Measurements from ENCODE around the gene NCOA3. TPM values are rescaled to one million over a fixed set of nuclear protein-coding genes. Genes with fewer than 3 reads are reported as not detected.

The NCOA3 gene
- total and polyA plus RNA-seq, 10 of the 15 experiments (the other 5 are each of a cell fraction or from before 2014, with no cell fraction given) = 16.9 to 96.2 (median 73.6) TPM

DNA sequence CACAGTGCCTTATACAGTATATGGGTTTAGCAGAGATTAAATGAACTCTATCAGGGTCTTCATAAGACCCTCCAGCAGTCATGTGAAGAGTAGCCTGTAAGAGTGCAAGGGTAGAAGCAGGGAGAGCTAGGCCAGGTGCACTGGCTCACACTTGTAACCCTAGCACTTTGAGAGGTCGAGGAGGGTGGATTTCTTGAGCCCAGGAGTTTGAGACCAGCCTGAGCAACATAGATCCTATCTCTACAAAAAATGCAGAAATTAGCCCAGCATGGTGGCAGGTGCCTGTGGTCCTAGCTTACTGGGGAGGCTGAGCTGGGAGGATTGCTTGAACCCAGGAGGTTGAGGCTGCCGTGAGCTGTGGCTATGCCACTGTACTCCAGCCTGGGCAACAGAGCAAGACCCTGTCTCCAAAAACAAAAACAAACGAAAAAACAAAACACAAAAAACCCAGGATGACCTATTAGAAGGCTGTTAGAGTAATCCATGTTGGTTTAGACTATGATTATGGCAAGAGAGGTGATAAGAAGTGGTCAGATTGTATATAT is 31.9 kb downstream of the NCOA3 start:
- ChIA-PET POLR2A (no interaction called here), RAD21 (ENCODE audit: unreplicated experiment) (no interaction called here), SMC1A (ENCODE audit: uncharacterized antibody, unreplicated experiment) (interaction anchor here (1.4 kb wide), 1 partner anchor 25 kb away, joined by 3 read pairs; no protein-coding TSS in a partner anchor), CTCF (no interaction called here)
- no peak overlapping the region for H2AFZ ChIP-seq (ENCODE audit: control insufficient read depth, low read depth, low read length)
- no peaks in the 10 kb centered on the region for H3K9me3 ChIP-seq (replicated peaks; ENCODE audit: control insufficient read depth, insufficient read depth, low read length)
- intact Hi-C loops (cut with micrococcal nuclease; ENCODE audit: unreplicated experiment) (no loop called here), in situ Hi-C loops (cut with MboI) (no loop called here)
- no peaks in the 10 kb centered on the region for H3K27me3 ChIP-seq (replicated peaks in 1 of 2; ENCODE audit: control insufficient read depth in 2 of 2, insufficient read depth in 2 of 2, low read length in 1 of 2)
- no TSS peak for BruUV-seq (replicated peaks)
- ATAC-seq = no peak
- FAIRE-seq = no peak
- no peak overlapping the region for H3K4me3 ChIP-seq
- H3K4me1 ChIP-seq (ENCODE audit: control insufficient read depth, insufficient read depth, low read length) = peaks cover 20% of the 10 kb centered on the region
- DNase-seq (ENCODE audit: low read depth, low spot score) = no peak
- H4K20me1 ChIP-seq (ENCODE audit: control insufficient read depth, insufficient read depth) = no peaks in the 10 kb centered on the region
- no peak overlapping the region for H3K27ac ChIP-seq (ENCODE audit: control insufficient read depth, insufficient read depth)
- TF ChIP-seq NFXL1 (IDR thresholded peaks at IDR 0.05; ENCODE audit: borderline replicate concordance) (peak; percentile 62), RUNX3 (IDR thresholded peaks at IDR 0.05; ENCODE audit: low read length) (no peak)
- H3K4me2 ChIP-seq (ENCODE audit: control insufficient read depth, insufficient read depth) = no peak overlapping the region; the same call in 1 of the 2 replicates
- 78% methylated on average over 3 of the region's 3 CpGs for WGBS (ENCODE audit: insufficient coverage, insufficient replicate concordance, low lambda C conversion rate, missing lambda C conversion rate)
- H3K36me3 ChIP-seq (ENCODE audit: control insufficient read depth in 2 of 2, insufficient read depth in 2 of 2, low read length in 1 of 2) = peaks cover 8 to 15% of the 10 kb centered on the region in 2 experiments; a peak in 3 of 4 replicates
- peaks cover 90% of the 10 kb centered on the region for H3K79me2 ChIP-seq (ENCODE audit: control insufficient read depth, insufficient read depth, low read length)
- no peak overlapping the region for H3K9ac ChIP-seq (ENCODE audit: control insufficient read depth, insufficient read depth, low read length)

DNA sequence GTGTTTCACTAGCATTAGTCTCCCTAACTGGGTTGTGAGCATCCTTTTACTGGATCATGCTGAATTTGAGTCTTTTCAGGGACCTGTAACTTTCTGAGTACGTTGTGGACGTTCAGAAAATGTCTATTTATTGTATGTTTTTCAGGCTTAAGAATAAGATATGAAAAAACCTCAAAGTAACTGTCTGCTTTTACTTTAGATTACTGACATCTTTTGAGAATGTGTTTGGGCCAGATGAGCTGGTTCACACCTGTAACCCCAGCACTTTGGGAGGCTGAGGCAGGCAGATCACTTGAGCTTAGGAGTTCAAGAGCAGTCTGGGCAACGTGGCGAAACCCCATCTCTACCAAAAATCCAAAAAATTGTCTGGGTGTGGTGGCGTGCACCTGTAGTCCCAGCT is 32.7 kb downstream of the NCOA3 start:
- Histone ChIP-seq H3K4me3 (no peak overlapping the region), H3K27ac (ENCODE audit: control insufficient read depth, insufficient read depth) (0 out of 2 replicates have a peak overlapping the region, but pooled peaks have one; percentile 10), H2AFZ (ENCODE audit: control insufficient read depth, low read depth, low read length) (no peak overlapping the region), H3K36me3 (ENCODE audit: control insufficient read depth in 2 of 2, insufficient read depth in 2 of 2, low read length in 1 of 2) (peaks cover 8 to 15% of the 10 kb centered on the region in 2 experiments; a peak in 3 of 4 replicates), H4K20me1 (ENCODE audit: control insufficient read depth, insufficient read depth) (no peaks in the 10 kb centered on the region), H3K4me2 (ENCODE audit: control insufficient read depth, insufficient read depth) (no peak overlapping the region), H3K27me3 (replicated peaks in 1 of 2; ENCODE audit: control insufficient read depth in 2 of 2, insufficient read depth in 2 of 2, low read length in 1 of 2) (no peaks in the 10 kb centered on the region), H3K9me3 (replicated peaks; ENCODE audit: control insufficient read depth, insufficient read depth, low read length) (no peaks in the 10 kb centered on the region), H3K79me2 (ENCODE audit: control insufficient read depth, insufficient read depth, low read length) (peaks cover 91% of the 10 kb centered on the region), H3K9ac (ENCODE audit: control insufficient read depth, insufficient read depth, low read length) (no peak overlapping the region), H3K4me1 (ENCODE audit: control insufficient read depth, insufficient read depth, low read length) (peaks cover 20% of the 10 kb centered on the region)
- ChIA-PET SMC1A (ENCODE audit: uncharacterized antibody, unreplicated experiment) (interaction anchor here (1.4 kb wide), 1 partner anchor 26 kb away, joined by 3 read pairs; no protein-coding TSS in a partner anchor), POLR2A (interaction anchor here (0.6 to 1.1 kb wide), 2 partner anchors 20 to 21 kb away, joined by 6 to 7 read pairs; no protein-coding TSS in a partner anchor), RAD21 (ENCODE audit: unreplicated experiment) (interaction anchor here (0.8 to 1.1 kb wide), 2 partner anchors 31 to 121 kb away, joined by 3 to 4 read pairs; no protein-coding TSS in a partner anchor), CTCF (interaction anchor here (0.6 to 0.8 kb wide), 2 partner anchors 11 to 18 kb away, joined by 3 to 4 read pairs; no protein-coding TSS in a partner anchor)
- FAIRE-seq = no peak
- ATAC-seq = no peak
- BruUV-seq (replicated peaks) = no TSS peak
- intact Hi-C loops (cut with micrococcal nuclease; ENCODE audit: unreplicated experiment) (no loop called here), in situ Hi-C loops (cut with MboI) (no loop called here)
- DNase-seq (ENCODE audit: low read depth, low spot score) = no peak
- WGBS (ENCODE audit: insufficient coverage, insufficient replicate concordance, low lambda C conversion rate, missing lambda C conversion rate) = 84% methylated on average over 5 of the region's 5 CpGs
- TF ChIP-seq JUNB (IDR thresholded peaks at IDR 0.05) = no peak
- TF ChIP-seq NFXL1 (IDR thresholded peaks at IDR 0.05; ENCODE audit: borderline replicate concordance) = peak; percentile 64; the same call in 1 of the 2 replicates

Data from GM12878 (cell line).